IPS-NIHi7 (cell line): ENCODE results near the gene ASB13.
A peak's percentile ranks its signal among the peaks of the same experiment; 100 is the strongest.

Experiments
- DNase-seq: peaks from one replicate; pipeline ENCODE4 v3.0.0; 2012; ENCODE audit warnings: mixed read lengths; ENCODE audit errors: extremely low spot score

Gene ASB13

DNA sequence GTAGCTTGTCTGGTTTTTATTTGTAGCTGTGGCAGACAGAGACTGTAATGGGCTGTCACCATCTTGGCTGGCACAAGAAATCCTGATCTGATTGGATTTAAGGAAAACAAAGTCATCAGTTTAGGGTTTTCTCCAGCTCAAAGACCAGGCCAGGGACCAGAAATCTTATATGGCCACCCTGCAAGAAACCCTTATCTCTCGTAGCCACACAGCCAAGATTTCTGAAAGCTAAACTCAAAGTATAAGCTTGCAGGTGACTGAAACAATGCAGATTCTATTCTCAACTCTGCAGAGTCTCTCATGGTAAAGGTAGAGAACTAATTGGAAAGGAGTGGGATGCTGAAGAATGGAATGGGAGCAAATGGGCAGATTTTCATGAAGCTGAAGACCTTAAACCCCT is 3.2 kb upstream of the ASB13 start:
- DNase-seq = no peak

DNA sequence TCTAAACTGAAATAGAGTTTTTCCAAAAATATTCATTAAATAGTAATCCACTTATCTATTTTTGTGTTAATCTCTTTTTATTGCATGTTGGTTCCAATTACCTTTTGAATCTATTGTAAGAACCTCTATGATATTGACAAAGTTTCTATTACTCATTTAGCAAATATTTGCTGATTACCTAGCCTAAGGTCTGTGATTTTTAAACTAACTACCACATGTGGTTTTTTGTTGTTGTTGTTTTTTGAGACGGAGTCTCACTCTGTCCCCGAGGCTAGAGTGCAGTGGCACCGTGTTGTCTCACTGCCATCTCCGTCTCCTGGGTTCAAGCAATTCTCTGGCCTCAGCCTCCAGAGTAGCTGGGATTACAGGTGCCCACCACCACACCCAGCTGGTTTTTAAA is 2.0 kb upstream of the ASB13 start:
- no peak for DNase-seq

DNA sequence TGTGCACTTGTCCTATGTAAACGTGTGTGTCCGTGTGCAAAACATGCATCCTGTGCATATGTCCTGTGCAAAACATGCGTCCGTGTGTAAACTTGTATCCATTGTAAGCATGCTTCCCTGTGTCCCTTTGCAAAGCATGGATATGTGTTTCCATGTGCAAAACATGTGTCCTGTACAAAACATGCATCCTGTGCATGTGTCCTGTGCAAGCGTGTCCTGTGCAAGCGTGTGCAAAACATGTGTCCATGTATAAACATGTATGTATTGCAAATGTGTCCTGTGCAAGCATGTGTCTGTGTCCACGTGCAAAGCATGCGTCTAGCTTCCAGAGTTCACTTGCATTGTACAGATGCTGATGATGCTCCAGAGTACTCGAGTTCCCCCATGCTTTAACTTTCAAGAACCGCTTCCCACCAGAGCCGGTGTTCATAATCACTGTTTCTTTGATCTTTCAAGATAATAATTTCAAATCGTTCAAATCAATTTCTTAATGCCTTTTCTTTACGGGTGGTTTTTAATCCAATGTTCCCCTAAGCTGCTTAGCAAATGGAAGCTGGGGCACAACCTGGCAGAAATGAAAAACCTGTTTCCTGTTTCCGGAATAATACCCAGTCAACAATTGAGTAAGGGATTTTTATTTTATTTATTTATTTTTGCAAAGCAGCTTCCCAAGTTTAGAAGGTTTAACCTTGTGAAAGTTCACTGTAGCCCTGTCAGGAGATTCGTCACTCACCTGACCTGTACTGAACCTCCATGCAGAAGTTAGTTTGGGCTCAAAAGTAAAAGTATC is 641 bp upstream of the ASB13 start:
- no peak for DNase-seq

GRCh38 chr10:5665373-5666007 is 905 bp downstream of the ASB13 start:
- no peak for DNase-seq

GRCh38 chr10:5663692-5664427 is 2.5 kb downstream of the ASB13 start:
- DNase-seq = no peak

DNA sequence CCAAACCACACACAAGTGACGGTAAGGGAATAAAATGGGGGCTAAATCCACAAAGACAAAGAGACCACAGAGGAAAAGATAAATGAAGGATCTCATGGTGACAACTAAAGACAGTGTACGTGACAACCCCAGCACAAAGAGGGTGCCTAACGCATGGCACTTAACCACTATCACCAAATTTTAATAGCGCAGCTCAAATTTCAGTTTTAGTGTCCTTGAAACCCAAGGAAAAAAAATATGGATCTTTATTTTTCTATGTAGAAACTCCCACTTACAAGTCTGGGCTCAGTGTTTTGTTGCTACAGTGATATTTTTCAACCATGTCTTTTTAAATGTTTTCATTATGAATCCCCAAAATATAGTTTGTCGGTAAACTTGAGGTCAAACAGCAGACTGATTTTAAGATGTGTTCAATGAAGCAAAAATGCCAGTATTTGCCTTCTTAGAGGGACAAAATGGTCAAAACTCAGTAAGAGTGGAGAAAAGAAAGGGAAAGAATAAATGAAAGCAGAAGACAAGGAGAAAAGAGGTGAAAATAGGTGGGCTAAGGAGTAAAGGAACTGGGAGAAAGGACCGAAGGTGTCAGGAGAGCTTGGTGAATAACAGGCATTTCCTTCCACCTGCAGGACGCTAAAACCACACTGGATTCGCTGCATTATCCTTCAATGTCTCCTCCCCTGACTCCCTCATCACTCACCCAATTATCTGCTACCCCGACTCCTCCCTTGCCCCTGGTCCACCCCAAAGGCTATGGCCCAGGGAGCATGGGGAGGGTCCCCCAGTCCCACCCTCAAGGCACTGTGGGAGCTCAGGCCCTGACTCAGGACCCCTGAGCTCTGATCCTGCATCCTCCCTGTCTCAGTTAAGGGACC is 3.5 kb downstream of the ASB13 start:
- DNase-seq = peak; percentile 18

GRCh38 chr10:5661043-5661442 is 5.4 kb downstream of the ASB13 start:
- no peak for DNase-seq

DNA sequence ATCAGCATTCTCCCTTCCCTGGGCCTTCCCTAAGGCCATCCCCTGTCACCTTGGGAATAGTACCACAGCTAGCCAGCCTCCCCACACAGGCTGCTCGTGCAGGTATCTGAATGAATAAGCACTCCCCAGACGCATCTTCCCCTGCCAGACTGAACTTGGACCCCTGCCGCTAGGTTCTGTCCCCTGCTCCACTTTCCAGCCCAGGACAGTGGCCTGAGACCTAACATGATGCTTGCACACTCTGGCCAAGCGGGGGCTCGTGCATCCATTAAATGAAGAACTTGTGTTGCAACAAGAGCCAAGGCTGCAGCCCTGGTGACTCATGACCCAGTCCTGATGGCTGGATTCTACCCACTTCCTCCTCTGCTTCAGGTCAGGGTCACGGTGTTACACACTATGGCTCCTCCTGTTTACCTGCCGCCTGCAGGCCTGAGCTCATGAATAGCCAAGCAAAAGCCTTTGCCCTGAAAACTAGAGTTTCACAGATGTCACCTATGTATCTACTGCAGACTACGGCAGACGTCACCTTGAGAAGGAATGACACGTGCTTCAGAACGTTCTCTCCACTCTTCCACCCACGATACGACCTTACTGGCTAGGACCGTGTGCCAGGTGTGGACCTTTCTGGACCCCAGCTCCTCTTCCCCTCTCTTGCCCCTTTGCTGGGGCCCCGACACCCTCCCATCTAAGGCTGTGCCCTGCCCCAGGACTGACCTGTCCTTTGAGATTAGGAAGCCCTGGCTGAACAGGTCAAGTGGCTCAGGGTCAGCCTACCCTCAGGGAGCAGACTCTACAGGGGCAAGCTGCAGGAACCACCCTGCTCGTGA is 6.5 kb downstream of the ASB13 start:
- no peak for DNase-seq

DNA sequence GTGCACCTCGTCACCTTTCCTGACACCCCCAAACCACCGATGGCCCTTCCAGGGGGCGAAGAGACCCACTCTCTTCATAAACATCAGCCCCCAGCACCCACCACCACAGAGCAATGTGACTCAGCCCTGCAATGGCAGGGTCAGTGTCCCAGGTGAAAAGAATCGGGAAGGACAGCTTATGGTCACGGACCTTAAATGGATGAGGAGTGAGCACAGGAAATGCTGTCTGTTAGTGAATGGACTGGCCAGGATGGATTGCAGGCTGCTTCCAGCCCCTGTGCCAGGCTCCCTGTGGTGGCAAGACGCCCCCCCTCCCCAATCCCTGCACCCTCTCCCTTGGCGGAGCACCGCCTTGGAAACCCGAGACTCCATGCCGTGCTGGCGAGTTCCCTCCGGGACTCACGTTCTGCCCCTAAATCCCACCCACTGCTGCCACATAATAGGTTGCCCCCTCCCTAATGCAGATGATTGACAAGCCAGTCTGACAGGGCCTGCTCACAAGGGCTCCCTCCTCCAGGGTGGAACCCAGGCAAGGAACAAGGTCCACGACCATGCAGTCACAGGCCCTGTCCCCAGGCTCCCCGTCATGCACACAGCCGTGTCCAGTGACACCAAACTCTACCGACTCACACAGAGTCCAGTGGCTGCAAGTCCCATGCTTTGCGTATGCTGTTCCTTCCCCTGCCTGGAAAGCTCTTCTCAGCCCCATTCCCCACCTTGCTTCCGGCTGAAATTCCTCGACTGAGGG is 7.3 kb downstream of the ASB13 start:
- peak; percentile 57 for DNase-seq

- no peak for DNase-seq
Measured at GRCh38 chr10:5656737-5657579, 9.4 kb downstream of the ASB13 start.

GRCh38 chr10:5655121-5655520 is 11.3 kb downstream of the ASB13 start:
- DNase-seq = no peak

DNA sequence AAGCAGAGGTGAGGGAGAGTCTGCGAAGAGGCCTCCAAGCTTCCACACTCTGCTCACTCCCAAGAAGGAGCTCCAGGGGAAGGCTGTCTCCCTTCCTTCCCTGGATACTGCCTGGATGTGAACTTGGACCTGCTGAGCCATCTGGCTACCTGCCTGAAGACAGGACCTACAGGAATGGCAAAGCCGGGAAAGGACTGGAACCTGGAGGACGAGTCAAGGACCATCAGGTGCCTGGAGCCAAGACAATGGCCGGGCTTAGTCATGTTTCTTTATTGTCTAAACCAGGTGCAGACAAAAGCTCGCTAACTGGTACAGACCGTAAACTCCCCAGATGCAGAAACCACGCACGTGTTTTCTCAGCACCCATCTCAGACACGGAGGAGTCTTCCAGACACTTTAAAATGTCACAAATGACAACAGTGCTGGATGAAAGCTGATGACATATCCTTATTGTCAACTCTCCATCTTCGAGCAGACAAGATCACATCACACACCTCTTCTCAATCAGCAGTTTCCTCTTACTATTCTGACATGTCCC is 12.1 kb downstream of the ASB13 start:
- DNase-seq = no peak

DNA sequence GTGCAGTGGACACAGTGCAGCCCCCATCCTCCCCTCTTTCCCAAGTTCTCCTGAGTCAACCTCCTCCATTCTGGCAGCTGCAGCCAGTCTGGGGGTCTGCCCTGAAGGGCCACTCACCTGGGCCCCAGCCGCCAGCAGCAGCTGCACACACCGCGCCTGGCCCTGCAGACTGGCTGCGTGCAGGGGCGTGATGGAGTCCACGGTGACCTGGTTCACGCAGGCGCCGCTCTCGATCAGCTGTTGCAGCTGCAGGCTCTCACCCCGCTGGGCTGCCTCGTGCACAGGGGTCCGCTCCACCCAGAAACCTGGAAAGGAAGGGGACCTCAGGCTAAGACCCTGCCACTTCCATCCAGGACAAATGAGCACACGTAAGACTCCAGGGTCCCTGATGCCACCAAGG is 13.6 kb downstream of the ASB13 start:
- no peak for DNase-seq

DNA sequence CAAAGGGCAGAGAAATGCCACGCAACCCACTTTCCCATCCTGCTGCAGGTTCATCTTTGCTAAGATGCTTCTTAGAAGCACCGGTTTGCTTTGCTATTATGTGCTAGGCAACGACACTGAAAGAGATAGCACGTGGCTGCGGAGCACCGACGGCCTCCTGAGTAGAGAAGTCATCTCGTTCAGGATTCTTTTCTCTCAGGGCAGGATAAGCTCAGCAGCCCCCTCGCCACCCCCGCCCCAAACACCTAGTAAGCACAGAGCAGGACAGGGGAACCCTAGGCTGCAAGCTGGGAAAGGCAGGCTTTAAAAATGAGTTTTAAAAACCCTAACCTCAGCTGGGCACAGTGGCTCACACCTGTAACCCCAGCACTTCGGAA is 15.0 kb downstream of the ASB13 start:
- DNase-seq = no peak

DNA sequence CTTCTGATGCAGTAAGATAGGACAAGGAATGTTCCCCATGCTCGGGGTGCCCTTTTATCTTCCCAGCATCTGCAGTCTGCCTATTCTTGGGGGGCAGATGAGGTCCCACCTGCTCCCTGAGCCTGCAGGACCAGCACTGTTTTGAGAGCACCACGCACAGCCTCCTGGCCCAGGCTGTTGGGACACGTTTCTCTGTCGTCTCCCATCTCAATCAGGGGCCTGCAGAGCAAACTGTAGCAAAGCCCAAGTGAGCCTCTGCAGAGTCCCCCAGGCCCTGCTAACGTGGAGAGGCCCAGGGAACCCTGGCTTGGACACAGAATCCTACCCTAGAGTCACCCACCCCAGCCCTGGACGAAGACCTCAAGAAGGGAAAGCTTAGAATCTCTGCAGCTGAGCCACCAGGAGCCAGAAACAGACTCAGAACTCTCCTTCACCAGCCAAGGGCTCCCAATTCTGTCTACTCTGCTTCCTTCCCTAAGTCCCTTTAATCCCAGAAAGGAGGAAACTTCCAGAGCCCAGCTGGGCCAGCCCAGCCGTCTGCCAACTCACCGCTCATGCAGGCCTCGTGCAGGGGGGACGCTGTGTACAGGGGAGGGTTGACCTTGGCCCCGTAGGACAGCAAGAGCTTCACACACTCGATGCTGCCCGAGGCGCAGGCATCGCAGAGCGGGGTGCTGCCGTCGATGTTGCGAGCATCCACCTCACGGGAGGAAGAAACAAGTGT is 15.6 kb downstream of the ASB13 start:
- no peak for DNase-seq

DNA sequence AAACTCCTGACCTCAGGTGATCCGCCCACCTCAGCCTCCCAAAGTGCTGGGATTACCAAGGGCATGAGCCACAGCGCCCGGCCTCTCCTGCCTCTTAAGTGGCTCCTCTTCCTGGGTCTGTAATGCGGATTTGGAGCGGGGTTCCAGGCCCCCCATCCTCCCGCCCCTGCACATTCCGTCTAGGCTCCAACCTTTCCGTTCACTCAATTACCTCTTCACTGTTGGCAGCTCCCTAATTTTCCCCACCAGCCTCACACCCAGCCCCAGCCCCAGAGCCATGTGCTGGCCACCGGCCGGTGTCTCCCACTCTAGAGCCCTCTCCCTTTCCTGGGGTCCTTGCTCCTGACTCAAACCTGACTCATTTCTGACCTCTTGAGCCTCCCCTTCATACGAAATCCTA is 16.6 kb downstream of the ASB13 start:
- no peak for DNase-seq

DNA sequence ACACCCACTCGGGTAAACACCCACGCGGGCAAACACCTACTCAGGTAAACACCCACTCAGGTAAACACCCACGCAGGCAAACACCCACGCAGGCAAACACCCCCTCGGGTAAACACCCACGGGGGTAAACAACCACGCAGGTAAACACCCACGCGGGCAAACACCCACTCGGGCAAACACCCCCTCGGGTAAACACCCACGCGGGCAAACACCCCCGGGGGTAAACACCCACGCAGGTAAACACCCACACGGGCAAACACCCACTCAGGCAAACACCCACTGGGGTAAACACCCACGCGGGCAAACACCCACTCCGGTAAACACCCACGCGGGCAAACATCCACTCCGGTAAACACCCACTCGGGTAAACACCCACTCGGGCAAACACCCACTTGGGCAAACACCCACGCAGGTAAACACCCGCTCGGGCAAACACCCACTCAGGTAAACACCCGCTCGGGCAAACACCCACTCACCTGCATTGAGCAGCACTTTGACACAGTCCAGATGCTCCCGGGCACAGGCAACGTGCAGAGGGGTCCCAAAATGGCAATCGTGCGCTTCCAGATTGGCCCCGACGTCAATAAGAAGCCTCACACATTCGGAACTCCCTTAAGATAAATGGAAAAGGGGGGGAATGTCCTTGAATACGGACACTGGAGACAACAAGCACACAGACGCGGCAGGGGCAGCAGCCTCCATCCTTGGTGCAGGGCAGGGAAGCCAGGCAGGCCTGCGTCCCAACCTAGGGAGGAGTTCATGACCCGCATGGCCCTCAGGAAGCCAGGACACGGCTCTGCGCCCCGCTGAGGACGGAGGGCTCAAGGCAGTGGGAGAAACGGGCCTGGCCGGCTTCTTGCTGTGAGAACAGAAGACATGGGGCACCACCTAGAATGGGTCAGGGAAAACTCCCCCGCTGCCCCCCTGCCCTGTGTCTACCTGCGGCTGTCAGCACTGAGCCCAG is 17.6 kb downstream of the ASB13 start:
- DNase-seq = no peak
